Pulmonary artery endothelial cell (primary cell): ENCODE data around the gene MYOZ1. TPM values are rescaled to one million over a fixed set of nuclear protein-coding genes. Genes with fewer than 3 reads are reported as not detected.
"Not testable (repeated sequence)": the region's sequence is repeated elsewhere in the genome, so short reads cannot be mapped to it uniquely, and the experiment has no call there.

Experiments used
- DNase-seq: peaks from one replicate; pipeline ENCODE4 v3.0.0-alpha.2; 2011; ENCODE audit warnings: low read depth, low spot score
- total RNA-seq: library from RNA; depleted of rRNA; stranded (reverse); fragments of >200 nt; gene quantifications from 2 replicates; pipeline ENCODE4 v1.2.3, GENCODE V29; 2014

The MYOZ1 gene
- total RNA-seq, 1 donor from 2014 or later: not detected

GRCh38 chr10:73647875-73648651 is 6.8 kb upstream of the MYOZ1 start:
- DNase-seq: no peak

- DNase-seq: no peak
Measured at GRCh38 chr10:73647211-73647874, 6.1 kb upstream of the MYOZ1 start.

- no peak for DNase-seq
Measured at GRCh38 chr10:73646598-73647041, 5.3 kb upstream of the MYOZ1 start.

- no peak for DNase-seq
Measured at GRCh38 chr10:73645251-73645650, 4.0 kb upstream of the MYOZ1 start.

GRCh38 chr10:73644767-73645166 is 3.5 kb upstream of the MYOZ1 start:
- no peak for DNase-seq

DNA sequence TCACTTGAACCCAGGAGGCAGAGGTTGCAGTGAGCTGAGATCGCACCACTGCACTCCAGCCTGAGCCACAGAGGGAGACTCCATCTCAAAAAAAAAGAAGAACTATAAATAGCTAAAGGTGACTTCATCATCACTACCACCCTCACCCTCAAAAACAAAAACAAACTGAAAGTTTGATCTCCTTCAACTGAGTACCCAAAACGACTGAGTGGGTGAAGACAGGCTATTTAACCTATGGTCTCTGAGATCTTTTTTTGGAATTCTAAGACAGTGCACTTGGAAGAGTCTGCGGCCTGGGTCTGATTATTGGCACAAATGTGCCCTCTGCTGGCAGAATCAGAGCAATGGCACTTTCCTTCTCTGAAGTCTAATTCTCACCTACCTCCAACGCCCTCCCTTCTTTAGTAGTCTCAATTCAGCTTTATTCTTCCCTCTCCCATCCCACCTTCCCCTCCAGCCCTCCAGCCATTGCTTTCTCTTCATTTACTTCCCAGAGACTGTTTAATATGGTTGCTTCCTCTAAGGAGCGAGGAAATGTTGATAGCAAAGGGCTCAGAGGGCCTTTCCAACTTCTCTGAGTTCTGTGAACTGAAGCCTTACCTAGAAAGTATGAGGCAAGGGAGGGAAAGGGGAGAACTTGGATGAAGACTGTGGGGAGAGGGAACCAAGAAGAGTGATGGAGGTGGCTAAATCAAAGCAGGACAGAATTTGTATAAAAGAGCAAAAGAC is 2.9 kb upstream of the MYOZ1 start:
- DNase-seq: no peak

GRCh38 chr10:73643362-73643761 is 2.1 kb upstream of the MYOZ1 start:
- no peak for DNase-seq

DNA sequence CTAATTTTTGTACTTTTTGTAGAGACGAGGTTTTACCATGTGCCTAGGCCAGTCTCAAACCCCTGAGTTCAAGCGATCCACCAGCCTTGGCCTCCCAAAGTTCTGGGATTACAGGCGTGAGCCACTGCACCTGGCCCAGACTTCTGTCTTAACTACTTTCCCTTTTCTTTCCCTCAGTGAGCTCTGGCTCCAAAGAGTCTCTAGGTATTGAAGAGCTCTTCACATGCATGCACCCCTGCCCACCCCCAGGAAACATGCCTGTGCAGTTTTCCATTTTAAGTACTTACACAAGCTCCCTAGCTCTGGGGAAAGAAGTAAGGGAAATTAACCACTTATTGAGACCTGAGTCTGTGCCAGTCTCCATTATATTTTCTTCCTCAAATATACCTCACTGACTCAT is 2.0 kb downstream of the MYOZ1 start:
- DNase-seq: no peak

GRCh38 chr10:73635781-73636180 is 5.5 kb downstream of the MYOZ1 start:
- no peak for DNase-seq

- no peak for DNase-seq
Measured at GRCh38 chr10:73634421-73634820, 6.9 kb downstream of the MYOZ1 start.

DNA sequence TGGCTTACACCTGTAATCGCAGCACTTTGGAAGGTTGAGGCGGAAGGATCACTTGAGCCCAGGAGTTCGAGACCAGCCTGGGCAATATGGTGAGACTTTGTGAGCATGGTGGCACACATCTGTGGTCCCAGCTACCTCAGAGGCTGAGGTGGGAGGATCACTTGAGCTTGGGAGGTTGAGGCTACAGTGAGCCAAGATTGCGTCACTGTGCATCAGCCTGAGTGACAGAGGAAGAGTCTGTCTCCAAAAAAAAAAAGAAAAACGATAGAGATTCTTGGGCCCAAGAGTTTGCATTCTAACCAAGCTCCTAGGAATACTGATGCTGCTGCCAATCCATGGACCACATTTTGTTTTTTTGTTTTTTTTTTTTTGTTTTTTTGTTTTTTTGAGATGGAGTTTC is 12.1 kb downstream of the MYOZ1 start:
- DNase-seq: no peak

- no peak for DNase-seq
Measured at GRCh38 chr10:73628405-73628804, 12.9 kb downstream of the MYOZ1 start.

DNA sequence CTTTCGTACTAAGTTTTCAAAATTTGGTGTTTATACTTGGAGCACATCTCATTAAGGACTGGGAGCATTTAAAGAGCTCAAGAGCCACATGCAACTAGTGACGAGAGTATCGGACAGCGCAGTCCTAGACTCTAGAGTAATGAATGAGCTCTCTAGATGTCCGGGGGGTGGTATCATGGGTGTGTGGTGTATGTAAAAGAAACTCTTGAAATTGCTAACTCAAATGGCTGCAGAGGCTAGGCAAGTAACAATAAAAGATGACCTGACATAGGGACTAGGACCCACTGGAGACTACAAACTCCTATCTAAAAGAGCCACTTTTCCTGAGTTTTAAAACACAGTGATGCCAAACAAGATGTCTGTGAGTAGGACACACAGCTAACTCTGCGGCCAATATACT is 14.0 kb downstream of the MYOZ1 start:
- DNase-seq: no peak

- DNase-seq: peak; percentile 90
Measured at GRCh38 chr10:73625884-73626752, 15.2 kb downstream of the MYOZ1 start.

DNA sequence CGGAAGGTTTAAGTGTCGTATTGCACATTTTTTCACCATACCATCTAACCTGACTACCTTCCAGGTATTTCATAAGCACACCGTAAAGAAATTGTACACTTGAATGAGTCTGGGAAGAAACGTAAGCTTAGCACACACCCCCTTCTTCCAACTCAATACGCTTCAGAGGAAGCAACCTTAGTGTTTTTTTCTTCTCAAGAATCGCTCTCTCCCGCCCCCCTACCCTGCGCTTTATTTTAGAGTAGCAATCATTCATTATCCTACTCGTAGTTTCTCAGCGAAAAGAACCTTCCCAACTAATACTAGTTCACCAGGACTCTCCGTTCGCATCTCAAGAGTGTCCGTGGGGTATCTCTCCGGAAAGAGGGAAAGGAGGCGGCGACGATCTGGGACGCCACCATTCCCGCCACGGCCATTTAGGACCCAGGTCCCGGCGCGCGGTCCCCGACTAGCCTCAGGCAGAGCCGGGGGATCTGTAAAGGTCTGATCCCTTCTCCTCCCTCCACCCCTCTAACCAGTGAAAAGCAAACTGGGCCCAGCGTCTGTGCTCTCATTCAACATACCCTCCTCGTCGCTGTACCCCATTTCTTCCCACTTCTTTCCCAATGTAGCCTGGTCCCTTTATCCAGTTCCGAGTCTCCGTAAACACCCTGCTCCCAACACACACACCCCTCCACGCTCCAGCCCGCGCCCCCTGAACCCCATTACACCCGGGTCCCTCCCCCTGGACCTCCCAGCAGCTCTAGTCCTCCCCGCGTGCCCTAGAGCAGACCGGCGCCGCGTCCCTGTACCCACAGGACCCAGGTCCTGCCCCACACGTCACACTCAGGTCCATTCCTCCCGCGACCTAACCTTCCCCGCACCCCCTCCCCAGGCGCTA is 16.0 kb downstream of the MYOZ1 start:
- DNase-seq: no peak

- no peak for DNase-seq
Measured at GRCh38 chr10:73623056-73623455, 18.2 kb downstream of the MYOZ1 start.

- DNase-seq: not testable (repeated sequence)
Measured at GRCh38 chr10:73620974-73621373, 20.3 kb downstream of the MYOZ1 start.

GRCh38 chr10:73617143-73617542 is 24.1 kb downstream of the MYOZ1 start:
- DNase-seq: not testable (repeated sequence)

DNA sequence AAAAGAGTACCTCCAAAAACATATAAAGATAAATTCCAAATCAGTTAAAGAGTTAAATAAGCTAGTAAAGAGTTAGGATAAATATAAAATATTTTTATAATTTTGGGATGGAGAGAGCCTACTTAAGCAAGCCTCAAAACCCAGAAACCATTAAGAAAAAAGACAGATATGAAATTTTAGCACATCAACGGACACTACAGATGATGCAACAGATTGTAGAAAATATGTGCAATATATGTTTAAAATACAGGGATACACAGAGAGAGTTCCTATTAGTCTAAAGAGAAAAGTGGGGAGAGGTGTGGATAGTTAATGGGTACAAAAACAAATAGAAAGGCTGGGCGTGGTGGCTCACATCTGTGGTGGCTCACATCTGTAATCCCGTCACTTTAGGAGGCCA is 26.6 kb downstream of the MYOZ1 start:
- DNase-seq: no peak

- no peak for DNase-seq
Measured at GRCh38 chr10:73609116-73609515, 32.2 kb downstream of the MYOZ1 start.
